SU-DHL-6 (cell line): ENCODE measurements around the gene DEDD.

Source experiments
- H2AFZ ChIP-seq: fragments of 200-600 bp; sonication (generic); 2 replicates; pipeline ENCODE4 v1.6.1; 2014; ENCODE audit warnings: low read depth, mild to moderate bottlenecking, moderate library complexity, mixed read lengths, antibody characterized with exemption, low read length; ENCODE audit not compliant: severe bottlenecking
- H3F3A ChIP-seq: fragments of 200-600 bp; shearing (Covaris generic); 2 replicates; pipeline ENCODE4 v1.6.0; 2016; ENCODE audit warnings: antibody characterized with exemption, mild to moderate bottlenecking; ENCODE audit not compliant: insufficient read depth
- H3K27ac ChIP-seq: fragments of 200-600 bp; sonication (generic); 2 replicates; pipeline ENCODE4 v1.5.1; 2016; ENCODE audit warnings: low read depth, mild to moderate bottlenecking, low read length, moderate library complexity, mixed read lengths
- H3K27me3 ChIP-seq: fragments of 200-600 bp; sonication (generic), shearing (Covaris generic); 2 replicates; pipeline ENCODE4 v1.6.0; 2014; ENCODE audit warnings: mild to moderate bottlenecking, low read length
- H3K36me3 ChIP-seq: fragments of 200-600 bp; sonication (generic); 2 replicates; pipeline ENCODE4 v1.6.1; 2014; ENCODE audit warnings: mild to moderate bottlenecking, low read length, mixed read lengths
- H3K4me2 ChIP-seq: fragments of 300-600, 200-600 bp; shearing (Covaris generic), sonication (generic); 2 replicates; pipeline ENCODE4 v1.6.0; 2014; ENCODE audit warnings: low read length, low read depth, mild to moderate bottlenecking; ENCODE audit not compliant: poor library complexity, severe bottlenecking
- H3K4me3 ChIP-seq: fragments of 200-600 bp; sonication (generic); 2 replicates; pipeline ENCODE4 v1.5.1; 2014; ENCODE audit warnings: antibody characterized with exemption, low read length, mild to moderate bottlenecking, mixed read lengths; ENCODE audit not compliant: insufficient read depth, poor library complexity, severe bottlenecking
- H3K79me2 ChIP-seq: fragments of 200-600 bp; sonication (generic); 2 replicates; pipeline ENCODE4 v1.6.1; 2014; ENCODE audit warnings: mild to moderate bottlenecking, low read length, moderate library complexity; ENCODE audit not compliant: insufficient read depth
- H3K9ac ChIP-seq: fragments of 200-600 bp; sonication (generic); 2 replicates; pipeline ENCODE4 v1.7.0; 2014; ENCODE audit warnings: mild to moderate bottlenecking, low read length
- H3K9me2 ChIP-seq: fragments of 200-600 bp; sonication (generic); replicated peaks from 2 replicates; pipeline ENCODE4 v1.6.1; 2014; ENCODE audit warnings: low read length; ENCODE audit not compliant: insufficient read depth
- H3K9me3 ChIP-seq: fragments of 200-600 bp; sonication (generic); 2 replicates; pipeline ENCODE4 v1.6.1; 2014; ENCODE audit warnings: low read length, mixed read lengths; ENCODE audit not compliant: insufficient read depth
- H4K20me1 ChIP-seq: fragments of 200-600 bp; sonication (generic); 2 replicates; pipeline ENCODE4 v1.6.1; 2014; ENCODE audit warnings: low read depth, mild to moderate bottlenecking, antibody characterized with exemption, low read length, moderate library complexity, mixed read lengths
- EZH2phosphoT487 ChIP-seq: fragments of 200-600 bp; sonication (generic), shearing (Covaris generic); conservative IDR thresholded peaks from 2 replicates; pipeline ENCODE4 v1.6.1; 2018; ENCODE audit warnings: mild to moderate bottlenecking, antibody characterized with exemption, low read length, moderate library complexity, mixed read lengths
- TF ChIP-seq, protein P1 (sequence below): fragments of 200-600 bp; sonication (generic); IDR thresholded peaks from one replicate; pipeline ENCODE4 v1.5.1; 2017; ENCODE audit warnings: antibody characterized with exemption, mild to moderate bottlenecking, low read length, moderate library complexity; ENCODE audit not compliant: insufficient read depth, poor library complexity, severe bottlenecking

Gene DEDD

DNA sequence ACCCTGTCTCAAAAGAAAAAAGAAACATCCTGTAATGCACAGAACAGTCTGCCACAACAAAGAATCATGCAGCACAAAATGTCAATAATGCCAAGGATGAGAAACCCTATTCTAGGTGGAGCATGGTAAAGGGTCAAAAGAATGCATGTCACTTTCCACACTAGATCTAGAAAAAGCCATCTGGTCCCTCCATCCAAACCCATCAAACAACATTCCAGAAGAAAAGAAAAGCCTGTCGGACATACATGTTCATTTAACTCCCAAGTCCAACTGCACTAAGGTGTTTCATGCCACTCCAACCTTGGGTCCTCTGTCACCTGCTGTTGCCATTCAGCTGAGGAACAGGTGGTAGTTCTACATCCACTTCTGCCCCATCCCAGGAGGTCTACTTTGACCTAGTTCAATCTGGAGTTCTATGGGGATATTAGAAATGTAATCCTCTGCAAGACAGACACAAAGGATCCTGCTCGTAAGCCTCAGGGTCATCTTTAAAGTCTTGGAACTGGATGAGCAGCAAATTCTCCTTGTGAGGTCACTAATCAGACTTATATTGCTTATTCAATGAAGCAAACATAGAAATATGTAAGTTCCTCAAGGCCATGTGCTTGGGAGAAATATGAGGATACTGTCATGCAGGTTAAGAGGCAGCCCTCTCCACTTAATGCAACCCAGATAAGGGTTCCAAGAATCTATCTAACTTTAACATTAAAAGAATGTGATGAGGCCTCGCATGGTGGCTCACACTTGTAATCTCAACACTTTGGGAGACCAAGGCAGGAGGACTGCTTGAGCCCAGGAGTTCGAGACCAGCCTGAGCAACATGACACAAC lies 3.7 kb downstream of the DEDD start:
- TF ChIP-seq EZH2phosphoT487 = no peak
- TF ChIP-seq, protein P1, sequence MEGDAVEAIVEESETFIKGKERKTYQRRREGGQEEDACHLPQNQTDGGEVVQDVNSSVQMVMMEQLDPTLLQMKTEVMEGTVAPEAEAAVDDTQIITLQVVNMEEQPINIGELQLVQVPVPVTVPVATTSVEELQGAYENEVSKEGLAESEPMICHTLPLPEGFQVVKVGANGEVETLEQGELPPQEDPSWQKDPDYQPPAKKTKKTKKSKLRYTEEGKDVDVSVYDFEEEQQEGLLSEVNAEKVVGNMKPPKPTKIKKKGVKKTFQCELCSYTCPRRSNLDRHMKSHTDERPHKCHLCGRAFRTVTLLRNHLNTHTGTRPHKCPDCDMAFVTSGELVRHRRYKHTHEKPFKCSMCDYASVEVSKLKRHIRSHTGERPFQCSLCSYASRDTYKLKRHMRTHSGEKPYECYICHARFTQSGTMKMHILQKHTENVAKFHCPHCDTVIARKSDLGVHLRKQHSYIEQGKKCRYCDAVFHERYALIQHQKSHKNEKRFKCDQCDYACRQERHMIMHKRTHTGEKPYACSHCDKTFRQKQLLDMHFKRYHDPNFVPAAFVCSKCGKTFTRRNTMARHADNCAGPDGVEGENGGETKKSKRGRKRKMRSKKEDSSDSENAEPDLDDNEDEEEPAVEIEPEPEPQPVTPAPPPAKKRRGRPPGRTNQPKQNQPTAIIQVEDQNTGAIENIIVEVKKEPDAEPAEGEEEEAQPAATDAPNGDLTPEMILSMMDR = no peak
- H3K9me2 ChIP-seq = no peaks in the 10 kb centered on the region
- H3K27me3 ChIP-seq = no peaks in the 10 kb centered on the region
- H2AFZ ChIP-seq = no peak overlapping the region
- H3K4me2 ChIP-seq = no peak overlapping the region
- no peak overlapping the region for H3K9ac ChIP-seq
- H3K36me3 ChIP-seq = no peaks in the 10 kb centered on the region; the same call in 1 of the 2 replicates
- no peaks in the 10 kb centered on the region for H4K20me1 ChIP-seq
- H3K4me3 ChIP-seq = no peak overlapping the region
- H3F3A ChIP-seq = peaks cover 20% of the 10 kb centered on the region
- peaks cover 22% of the 10 kb centered on the region for H3K79me2 ChIP-seq
- H3K27ac ChIP-seq = no peak overlapping the region
- no peaks in the 10 kb centered on the region for H3K9me3 ChIP-seq

GRCh38 chr1:161127649-161128048 lies 4.8 kb downstream of the DEDD start:
- Histone ChIP-seq H4K20me1 (no peaks in the 10 kb centered on the region), H3K27me3 (no peaks in the 10 kb centered on the region), H3K79me2 (peaks cover 13% of the 10 kb centered on the region; the same call in 1 of the 2 replicates), H3K36me3 (no peaks in the 10 kb centered on the region; the same call in 1 of the 2 replicates), H3K4me2 (no peak overlapping the region), H3K27ac (no peak overlapping the region), H2AFZ (no peak overlapping the region), H3F3A (peaks cover 20% of the 10 kb centered on the region), H3K9me2 (no peaks in the 10 kb centered on the region), H3K4me3 (no peak overlapping the region), H3K9ac (no peak overlapping the region), H3K9me3 (no peaks in the 10 kb centered on the region)
- no peak for TF ChIP-seq EZH2phosphoT487
- TF ChIP-seq, protein P1 = no peak

DNA sequence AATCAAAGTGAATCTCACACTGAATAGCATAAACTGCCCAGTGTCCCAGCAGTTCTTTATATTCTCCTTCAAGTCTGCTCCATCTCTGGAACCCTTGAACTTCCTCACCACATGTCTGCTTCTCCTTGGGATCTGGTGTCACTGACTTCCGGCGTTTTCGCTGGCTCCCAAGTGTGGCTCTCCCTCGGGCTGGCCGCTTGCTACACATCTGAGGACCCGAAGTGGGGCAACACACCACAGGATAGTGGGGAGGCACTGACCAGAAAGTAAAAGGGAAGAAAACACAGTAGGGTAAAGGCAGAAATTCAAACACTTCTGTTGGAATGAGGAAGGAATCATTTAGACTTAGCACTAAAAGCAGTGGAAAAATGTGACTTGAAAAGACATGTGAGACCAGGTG lies 9.5 kb downstream of the DEDD start:
- TF ChIP-seq, protein P1 = no peak
- no peak for TF ChIP-seq EZH2phosphoT487
- Histone ChIP-seq H4K20me1 (no peaks in the 10 kb centered on the region), H3K36me3 (peaks cover 4% of the 10 kb centered on the region; the same call in 1 of the 2 replicates)

More for the DNA sequence above, 9.5 kb downstream of the DEDD start:
- no peak overlapping the region for H3K27ac ChIP-seq
- H3K4me2 ChIP-seq = no peak overlapping the region
- H3K4me3 ChIP-seq = no peak overlapping the region
- H2AFZ ChIP-seq = no peak overlapping the region
- no peaks in the 10 kb centered on the region for H3K27me3 ChIP-seq
- no peaks in the 10 kb centered on the region for H3K9me3 ChIP-seq
- H3K9ac ChIP-seq = no peak overlapping the region
- 0 out of 2 replicates have a peak, but pooled peaks cover 8% of the 10 kb centered on the region for H3F3A ChIP-seq
- H3K9me2 ChIP-seq = no peaks in the 10 kb centered on the region
- peaks cover 12% of the 10 kb centered on the region; the same call in 1 of the 2 replicates for H3K79me2 ChIP-seq
